ENCODE data around the gene IL4R.
"Not testable (repeated sequence)": the region's sequence is repeated elsewhere in the genome, so short reads cannot be mapped to it uniquely, and the experiment has no call there.

Gene IL4R

GRCh38 chr16:27407133-27407532, 93.4 kb downstream of the IL4R start:
- no peak overlapping the region for H3K4me3 ChIP-seq
- peak overlapping the region in 9 of 21 experiments; percentile 3 to 94 (median 63) for H3K27ac ChIP-seq

- Histone ChIP-seq H3K27ac (peak overlapping the region in 7 of 21 experiments; percentile 7 to 94 (median 39)), H3K4me3 (no peak overlapping the region)
These were observed 94.3 kb downstream of the IL4R start for GRCh38 chr16:27408012-27408601.

DNA sequence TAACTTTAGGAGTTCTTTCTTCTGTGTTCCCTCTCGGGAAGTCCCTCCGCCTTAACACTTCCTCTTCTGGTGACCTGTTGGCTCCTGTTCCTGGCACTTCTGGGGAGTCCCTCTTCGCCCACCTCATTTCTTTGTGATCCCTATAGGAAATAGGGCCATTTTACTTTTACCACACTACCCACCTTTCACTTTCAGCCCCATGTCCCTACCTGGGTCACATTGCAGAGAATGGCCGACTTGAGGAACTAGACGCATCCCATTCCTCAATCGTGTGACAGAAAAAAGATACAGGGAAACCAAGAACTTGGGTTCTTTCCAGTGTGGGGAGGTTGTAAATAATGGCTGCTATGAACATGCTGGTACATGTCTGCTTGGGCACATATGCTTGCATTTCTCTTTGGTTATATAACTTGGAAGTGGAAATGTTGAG, 94.8 kb downstream of the IL4R start:
- Histone ChIP-seq H3K4me3 (no peak overlapping the region), H3K27ac (peak overlapping the region in 7 of 21 experiments; percentile 7 to 94 (median 39))

GRCh38 chr16:27409958-27410357, 96.2 kb downstream of the IL4R start:
- not testable (repeated sequence) for H3K4me3 ChIP-seq

DNA sequence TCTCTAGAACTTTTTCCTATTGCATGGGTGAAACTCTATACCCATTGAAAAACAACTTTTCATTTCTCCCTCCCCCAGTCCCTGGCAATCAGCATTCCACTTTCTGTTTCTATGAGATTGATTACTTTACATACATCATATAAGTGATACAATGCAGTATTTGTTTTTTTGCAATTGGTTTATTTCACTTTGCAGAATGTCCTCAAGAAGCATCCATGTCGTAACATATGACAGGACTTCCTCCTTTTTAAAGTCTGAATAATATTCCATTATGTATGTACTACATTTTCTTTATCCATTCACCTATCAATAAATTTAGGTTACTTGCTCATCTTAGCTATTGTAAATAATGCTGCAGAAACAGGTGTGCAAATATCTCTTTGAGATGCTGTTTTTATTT, 97.0 kb downstream of the IL4R start:
- no peak overlapping the region for H3K4me3 ChIP-seq
- H3K27ac ChIP-seq, result no peak overlapping the region

More at GRCh38 chr16:27409958-27410357, 96.2 kb downstream of the IL4R start:
- peak overlapping the region in 1 of 21 experiments; percentile 18 for H3K27ac ChIP-seq

- H3K27ac ChIP-seq, result no peak overlapping the region
- no peak overlapping the region for H3K4me3 ChIP-seq
These were observed 100.2 kb downstream of the IL4R start for GRCh38 chr16:27413956-27414355.

Measured in skin epidermis (tissue), 12 donors.